Sigmoid colon (tissue), 7 donors: Measurements from ENCODE around the gene MRTFA. TPM values are rescaled to one million over a fixed set of nuclear protein-coding genes. Genes with fewer than 3 reads are reported as not detected.

Experiments
- DNase-seq: peaks from one replicate; pipeline ENCODE4 v3.0.0-alpha.2; 2019
- H3K27ac ChIP-seq, 4 donors: fragments of 200-600 bp; sonication (generic); one replicate each; pipeline ENCODE4 v1.5.1; 2016 to 2019; ENCODE audit warnings: mild to moderate bottlenecking in 1 of 4
- H3K27me3 ChIP-seq, 3 donors: fragments of 200-600 bp; sonication (generic); one replicate each; pipeline ENCODE4 v1.5.1; 2019; ENCODE audit warnings: mild to moderate bottlenecking in 1 of 3
- H3K36me3 ChIP-seq, 4 donors: fragments of 200-600 bp; sonication (generic); one replicate each; pipeline ENCODE4 v1.5.1; 2016 to 2019
- H3K4me1 ChIP-seq, 4 donors: fragments of 200-600 bp; sonication (generic); one replicate each; pipeline ENCODE4 v1.5.1; 2017 to 2019
- H3K4me3 ChIP-seq, 4 donors: fragments of 200-600 bp; sonication (generic); one replicate each; pipeline ENCODE4 v1.5.1; 2017 to 2019; ENCODE audit warnings: mild to moderate bottlenecking in 2 of 4, moderate library complexity in 1 of 4
- H3K9me3 ChIP-seq, 4 donors: fragments of 200-600 bp in 3 of 4; sonication (generic) in 3 of 4; one replicate each; pipeline versions ENCODE4 v1.5.1 to v1.6.1; 2013 to 2019
- EP300 ChIP-seq, 4 donors: sonication (generic); formaldehyde crosslinking; IDR thresholded peaks; one replicate each; pipeline ENCODE4 v1.6.1; 2017; ENCODE audit warnings: antibody characterized with exemption in 4 of 4
- POLR2A ChIP-seq, 2 donors: fragments of 450-650 bp; IDR thresholded peaks; one replicate each; pipeline ENCODE4 v1.6.1; 2016; ENCODE audit warnings: antibody characterized with exemption in 2 of 2, mild to moderate bottlenecking in 2 of 2, moderate library complexity in 2 of 2
- POLR2AphosphoS5 ChIP-seq, 4 donors: sonication (generic); formaldehyde crosslinking; IDR thresholded peaks; one replicate each; pipeline ENCODE4 v1.6.1; 2017; ENCODE audit warnings: antibody characterized with exemption in 4 of 4
- WGBS, 2 donors: extraction: QIAGEN DNeasy Blood & Tissue Kit; methylation state at CpG; one replicate each; pipeline ENCODE4 v1.1.7; 2013; 5-methylcytosine and 5-hydroxymethylcytosine counted together
- intact Hi-C: fragments of 100-400 bp; cut with DNase I; formaldehyde crosslinking; loops from one replicate; pipeline ENCODE4 v1.15.1; 2023
- polyA plus RNA-seq, 3 donors: library from polyadenylated mRNA; stranded (reverse); fragments of 200-250 nt; gene quantifications; one replicate each; pipeline ENCODE4 v1.2.3, GENCODE V29; 2013
- total RNA-seq, 4 donors: library from RNA; depleted of rRNA; stranded (reverse); fragments of >200 nt; gene quantifications; one replicate each; pipeline ENCODE4 v1.1.0, GENCODE V29; 2016
- TF ChIP-seq, protein P1 (sequence below), 4 experiments: fragments of 450-650 bp in 3 of 4; fragments of 200-600 bp in 1 of 4; IDR thresholded peaks; one replicate each; pipeline ENCODE4 v1.5.1; 2016 to 2019; ENCODE audit warnings: antibody characterized with exemption in 4 of 4, mild to moderate bottlenecking in 3 of 4, moderate library complexity in 2 of 4
- donor health status: healthy with polysubstance abuse.
- donor health status: Bipolar disorder and iron deficiency.
- donor health status: healthy.

Gene MRTFA
- total and polyA plus RNA-seq, 7 donors: 10.8 to 104 (median 29.2) TPM

DNA sequence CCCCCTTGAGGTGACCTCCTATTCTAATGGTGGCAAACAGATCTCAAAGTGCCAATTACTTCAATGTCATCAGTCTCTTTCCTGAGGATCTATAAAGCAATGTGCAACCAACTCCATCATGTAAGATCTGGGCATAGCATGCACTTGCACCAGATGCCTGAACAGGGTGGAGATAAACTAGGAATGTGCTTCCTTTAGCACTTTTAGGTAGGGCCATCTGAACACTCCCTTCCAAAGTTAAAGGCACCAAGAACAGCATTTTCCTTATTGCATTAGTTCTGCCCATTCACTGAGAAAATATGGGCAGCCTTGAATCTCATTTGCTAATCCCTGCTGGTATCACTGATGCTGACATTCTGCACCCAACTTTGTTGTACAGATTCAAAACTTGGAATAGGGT, 154.1 kb downstream of the MRTFA start:
- intact Hi-C loops: no loop called here
- TF ChIP-seq EP300 (IDR thresholded peaks at IDR 0.05): no peak
- TF ChIP-seq, protein P1, sequence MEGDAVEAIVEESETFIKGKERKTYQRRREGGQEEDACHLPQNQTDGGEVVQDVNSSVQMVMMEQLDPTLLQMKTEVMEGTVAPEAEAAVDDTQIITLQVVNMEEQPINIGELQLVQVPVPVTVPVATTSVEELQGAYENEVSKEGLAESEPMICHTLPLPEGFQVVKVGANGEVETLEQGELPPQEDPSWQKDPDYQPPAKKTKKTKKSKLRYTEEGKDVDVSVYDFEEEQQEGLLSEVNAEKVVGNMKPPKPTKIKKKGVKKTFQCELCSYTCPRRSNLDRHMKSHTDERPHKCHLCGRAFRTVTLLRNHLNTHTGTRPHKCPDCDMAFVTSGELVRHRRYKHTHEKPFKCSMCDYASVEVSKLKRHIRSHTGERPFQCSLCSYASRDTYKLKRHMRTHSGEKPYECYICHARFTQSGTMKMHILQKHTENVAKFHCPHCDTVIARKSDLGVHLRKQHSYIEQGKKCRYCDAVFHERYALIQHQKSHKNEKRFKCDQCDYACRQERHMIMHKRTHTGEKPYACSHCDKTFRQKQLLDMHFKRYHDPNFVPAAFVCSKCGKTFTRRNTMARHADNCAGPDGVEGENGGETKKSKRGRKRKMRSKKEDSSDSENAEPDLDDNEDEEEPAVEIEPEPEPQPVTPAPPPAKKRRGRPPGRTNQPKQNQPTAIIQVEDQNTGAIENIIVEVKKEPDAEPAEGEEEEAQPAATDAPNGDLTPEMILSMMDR (IDR thresholded peaks at IDR 0.05): no peak
- no peaks in the 10 kb centered on the region for H3K36me3 ChIP-seq
- no peaks in the 10 kb centered on the region for H3K27me3 ChIP-seq
- peaks cover 0 to 43% (median 23%) of the 10 kb centered on the region in 4 donors for H3K4me1 ChIP-seq
- no peak overlapping the region for H3K4me3 ChIP-seq
- H3K27ac ChIP-seq: no peak overlapping the region
- H3K9me3 ChIP-seq: no peaks in the 10 kb centered on the region
- no peak for DNase-seq

DNA sequence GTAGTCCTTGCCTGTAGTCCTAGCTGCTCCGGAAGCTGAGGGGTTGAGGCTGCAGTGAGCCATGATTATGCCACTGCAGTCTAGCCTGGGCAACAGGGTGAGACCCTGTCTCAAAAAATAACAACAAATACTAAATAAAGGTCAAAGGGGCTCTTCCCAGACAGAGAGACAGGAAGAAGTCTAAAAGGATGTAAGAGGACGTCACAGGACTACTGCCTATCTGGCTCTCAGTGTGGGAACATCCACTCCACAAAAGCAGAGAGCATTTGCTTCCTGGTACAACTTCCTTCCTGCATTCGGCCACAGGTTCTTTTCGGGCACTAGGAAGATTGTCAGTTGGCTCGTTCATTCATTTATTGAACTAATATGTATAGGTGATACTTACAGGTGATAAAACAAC, 155.5 kb downstream of the MRTFA start:
- H3K4me1 ChIP-seq: peaks cover 0 to 36% (median 20%) of the 10 kb centered on the region in 4 donors

DNA sequence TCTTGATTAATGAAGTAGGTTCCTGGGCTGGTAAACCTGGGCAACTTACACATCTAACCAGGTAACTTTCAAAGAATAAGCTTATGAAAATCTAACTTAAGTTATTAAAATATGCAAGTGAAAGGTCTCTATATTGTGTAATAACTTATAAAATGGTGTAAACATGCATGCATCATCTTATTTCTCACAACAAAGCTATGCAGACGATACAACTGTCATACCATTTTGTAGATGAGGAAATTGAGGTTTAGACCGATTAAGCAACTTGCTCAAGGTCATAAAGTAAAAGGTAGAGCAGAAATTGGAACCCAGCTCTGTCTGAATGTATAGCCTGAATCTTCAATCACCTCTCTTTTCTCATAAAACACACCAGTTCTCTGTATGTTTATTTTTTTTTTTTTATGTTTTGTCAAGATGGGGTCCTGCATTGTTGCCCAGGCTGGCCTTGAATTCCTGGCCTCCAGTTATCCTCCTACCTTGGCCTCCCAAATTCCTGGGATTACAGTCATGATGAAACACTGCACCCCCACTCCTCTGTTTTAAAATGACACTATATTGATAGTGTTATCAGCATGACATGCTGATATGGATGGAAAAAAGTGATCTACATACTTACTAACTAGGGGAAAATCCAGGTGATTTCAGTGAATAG, 156.5 kb downstream of the MRTFA start:
- no peaks in the 10 kb centered on the region for H3K27me3 ChIP-seq
- no peak overlapping the region for H3K4me3 ChIP-seq
- WGBS, 2 donors: 72 to 91% methylated on average over 2 of the region's 2 CpGs
- peaks cover 0 to 27% (median 11%) of the 10 kb centered on the region in 4 donors for H3K4me1 ChIP-seq
- TF ChIP-seq EP300 (IDR thresholded peaks at IDR 0.05): no peak
- TF ChIP-seq, protein P1 (IDR thresholded peaks at IDR 0.05): no peak
- TF ChIP-seq POLR2A (IDR thresholded peaks at IDR 0.05): no peak
- no peak for TF ChIP-seq POLR2AphosphoS5 (IDR thresholded peaks at IDR 0.05)
- intact Hi-C loops: no loop called here
- H3K27ac ChIP-seq: no peak overlapping the region
- H3K9me3 ChIP-seq: no peaks in the 10 kb centered on the region
- no peak for DNase-seq
- H3K36me3 ChIP-seq: no peaks in the 10 kb centered on the region

More for the DNA sequence above, 155.5 kb downstream of the MRTFA start:
- no peak for DNase-seq
- TF ChIP-seq, protein P1 (IDR thresholded peaks at IDR 0.05): no peak
- no peak for TF ChIP-seq EP300 (IDR thresholded peaks at IDR 0.05)
- TF ChIP-seq POLR2AphosphoS5 (IDR thresholded peaks at IDR 0.05): no peak
- TF ChIP-seq POLR2A (IDR thresholded peaks at IDR 0.05): no peak
- Histone ChIP-seq H3K27ac (no peak overlapping the region), H3K27me3 (no peaks in the 10 kb centered on the region), H3K36me3 (no peaks in the 10 kb centered on the region), H3K4me3 (no peak overlapping the region), H3K9me3 (no peaks in the 10 kb centered on the region)
- intact Hi-C loops: no loop called here
- WGBS, 2 donors: 67 to 74% methylated on average over 5 of the region's 5 CpGs

DNA sequence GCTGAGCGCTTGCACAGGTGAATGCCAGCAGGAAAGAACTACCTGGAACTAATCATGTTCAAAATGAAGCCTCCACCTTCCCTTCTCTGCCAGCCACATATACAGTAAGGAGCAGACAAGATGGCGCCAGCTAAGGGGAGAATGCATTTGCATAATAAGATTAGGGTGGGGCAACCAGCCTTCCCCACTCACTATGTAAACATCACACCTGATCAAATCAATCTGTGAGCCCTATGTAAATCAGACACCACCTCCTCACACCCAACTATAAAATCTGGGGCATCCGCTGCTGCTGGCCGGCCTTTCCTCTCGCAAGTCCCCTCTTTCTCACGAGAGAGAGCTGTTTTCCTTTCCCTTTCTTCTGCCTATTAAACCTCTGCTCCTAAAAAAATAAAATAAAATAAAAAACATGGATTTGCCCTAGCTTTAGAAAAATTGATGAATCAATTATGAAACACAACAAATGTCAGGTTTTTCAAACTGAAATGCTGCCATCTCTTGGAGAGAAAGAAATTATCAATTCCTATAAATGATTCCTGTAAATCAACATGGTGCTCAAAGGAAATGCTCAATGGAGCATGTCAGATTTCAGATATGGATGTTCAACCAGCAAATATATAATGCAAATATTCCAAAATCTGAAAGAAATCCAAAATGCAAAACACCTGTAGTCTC, 157.3 kb downstream of the MRTFA start:
- no peak overlapping the region for H3K27ac ChIP-seq
- WGBS, 2 donors: 91 to 93% methylated on average over 6 of the region's 6 CpGs
- no peaks in the 10 kb centered on the region for H3K36me3 ChIP-seq
- no peak for DNase-seq
- no peaks in the 10 kb centered on the region for H3K27me3 ChIP-seq
- no peak for TF ChIP-seq EP300 (IDR thresholded peaks at IDR 0.05)
- TF ChIP-seq POLR2AphosphoS5 (IDR thresholded peaks at IDR 0.05): no peak
- no peak for TF ChIP-seq POLR2A (IDR thresholded peaks at IDR 0.05)
- TF ChIP-seq, protein P1 (IDR thresholded peaks at IDR 0.05): no peak
- intact Hi-C loops: no loop called here
- no peaks in the 10 kb centered on the region for H3K9me3 ChIP-seq
- H3K4me3 ChIP-seq: no peak overlapping the region
- peaks cover 0 to 23% (median 11%) of the 10 kb centered on the region in 4 donors for H3K4me1 ChIP-seq
